GM19463 (cell line): ENCODE measurements around the gene RPS28.
A peak's percentile ranks its signal among the peaks of the same experiment; 100 is the strongest.
"Not testable (repeated sequence)": the region's sequence is repeated elsewhere in the genome, so short reads cannot be mapped to it uniquely, and the experiment has no call there.

Experiments used
- ATAC-seq: cut with Tn5 transposase; IDR thresholded peaks from one replicate; pipeline ENCODE4 v1.9.1; 2021; ENCODE audit warnings: mild to moderate bottlenecking, moderate library complexity; ENCODE audit not compliant: unreplicated experiment

The RPS28 gene

DNA sequence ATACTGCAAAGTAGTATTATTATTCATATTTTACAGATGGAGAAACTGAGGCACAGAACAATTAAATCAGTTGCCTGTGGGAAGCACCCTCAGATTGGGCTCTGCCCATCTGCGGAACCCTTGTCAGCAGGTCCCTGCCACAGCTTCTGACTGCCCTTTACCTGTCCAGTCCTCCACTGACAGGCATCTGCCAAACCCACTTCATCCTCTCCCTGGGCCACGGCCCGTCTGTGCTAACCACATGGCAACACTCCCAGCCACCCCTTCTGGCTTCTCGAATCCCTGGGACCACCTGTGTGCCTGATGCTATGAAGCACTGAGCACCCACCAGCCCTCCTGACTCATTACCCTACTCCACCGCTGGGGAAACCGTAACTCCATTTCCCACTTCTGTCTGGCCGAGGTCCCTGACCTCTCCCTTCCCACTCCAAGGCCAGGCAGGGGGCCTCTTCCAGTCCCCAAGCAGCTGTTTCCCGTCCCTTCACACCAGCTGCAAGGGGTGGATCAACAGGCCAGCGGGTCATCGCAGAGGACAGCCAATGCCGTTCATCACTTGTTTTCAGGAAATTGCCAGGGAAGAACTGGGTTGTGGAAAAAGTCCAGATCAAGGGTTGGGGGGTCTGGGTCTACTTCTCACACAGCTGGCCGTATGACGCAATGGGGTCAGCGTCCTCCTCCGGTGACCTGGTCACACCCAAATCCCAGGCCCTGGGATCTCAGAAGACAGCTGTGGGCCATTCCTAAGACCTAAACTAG is 19.2 kb downstream of the RPS28 start:
- ATAC-seq: no peak

DNA sequence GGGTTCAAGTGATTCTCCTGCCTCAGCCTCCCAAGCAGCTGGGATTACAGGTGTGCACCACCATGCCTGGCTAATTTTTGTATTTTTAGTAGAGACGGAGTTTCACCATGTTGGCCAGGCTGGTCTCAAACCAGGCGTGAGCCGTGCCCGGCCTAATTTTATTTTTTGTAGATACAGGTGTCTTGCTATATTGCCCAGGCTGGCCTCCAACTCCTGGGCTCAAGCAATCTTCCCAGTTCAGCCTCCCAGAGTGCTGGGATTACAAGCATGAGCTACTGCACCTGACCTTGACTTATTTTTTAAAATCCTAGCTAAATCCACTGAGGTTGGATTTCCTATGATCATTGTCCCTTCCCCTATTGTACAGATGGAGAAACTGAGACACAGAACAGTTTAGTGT is 20.2 kb downstream of the RPS28 start:
- not testable (repeated sequence) for ATAC-seq

- ATAC-seq: no peak
Measured at GRCh38 chr19:8342316-8342683, 21.0 kb downstream of the RPS28 start.

DNA sequence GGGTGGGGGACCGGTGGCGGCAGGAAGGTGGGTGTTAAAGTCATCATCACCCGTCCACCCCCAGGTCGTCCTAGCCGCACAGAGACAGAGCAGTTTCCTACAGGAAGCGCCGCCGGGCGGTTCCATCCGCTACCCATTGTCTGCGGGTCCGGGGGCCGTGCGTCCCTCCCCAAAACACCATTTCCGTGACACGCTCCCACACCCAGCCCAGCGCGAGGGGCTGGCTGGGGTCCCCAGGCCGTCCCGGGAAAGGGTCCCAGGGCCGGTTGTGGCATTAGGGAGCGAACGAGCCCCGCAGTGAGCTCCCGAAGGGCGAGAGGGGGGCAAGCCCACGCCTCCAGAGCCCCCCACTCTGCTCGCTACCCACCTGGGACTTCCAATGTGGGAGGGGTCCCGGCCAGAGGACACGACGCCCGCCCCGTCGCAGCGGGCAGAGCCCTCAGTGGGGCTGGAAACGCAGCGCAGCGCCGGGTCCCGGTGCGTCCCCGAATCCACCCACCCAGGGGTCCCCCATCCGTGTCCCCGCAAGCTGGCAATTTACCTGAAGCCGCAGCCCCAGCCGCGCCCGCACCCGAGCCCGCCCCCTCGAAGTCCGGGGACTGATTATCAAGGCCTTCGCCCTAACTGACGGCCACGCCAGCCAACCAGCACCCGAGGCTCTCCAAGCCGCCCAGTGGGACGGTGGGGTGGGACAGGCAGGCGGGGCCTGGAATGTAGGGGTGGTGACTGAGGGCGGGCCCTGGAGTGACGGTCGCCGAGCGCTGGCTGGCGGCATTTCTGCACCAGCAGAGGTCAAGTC is 21.6 kb downstream of the RPS28 start, which contains the start of gene KANK3:
Gene KANK3 (minus strand): TSS at position 579 of the 799 bp plus-strand sequence. CDS start 5,434 bp downstream, outside the sequence.
- peak; percentile 95 for ATAC-seq

DNA sequence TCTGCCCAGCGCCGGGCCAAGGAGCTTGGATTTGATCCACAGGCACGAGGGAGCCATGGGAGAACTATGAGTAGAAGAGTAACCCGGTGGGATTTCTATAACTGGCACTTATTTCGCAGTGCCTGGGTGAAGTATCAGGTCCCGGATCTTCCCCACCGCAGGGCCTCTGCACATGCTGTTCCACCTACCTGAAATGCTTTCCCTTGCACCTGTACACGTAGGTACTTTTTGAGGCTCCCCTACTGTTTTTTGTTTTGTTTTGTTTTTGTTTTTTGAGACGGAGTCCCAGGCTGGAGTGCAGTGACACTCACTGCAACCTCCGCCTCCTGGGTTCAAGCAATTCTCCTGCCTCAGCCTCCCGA is 22.2 kb downstream of the RPS28 start:
- ATAC-seq: no peak

DNA sequence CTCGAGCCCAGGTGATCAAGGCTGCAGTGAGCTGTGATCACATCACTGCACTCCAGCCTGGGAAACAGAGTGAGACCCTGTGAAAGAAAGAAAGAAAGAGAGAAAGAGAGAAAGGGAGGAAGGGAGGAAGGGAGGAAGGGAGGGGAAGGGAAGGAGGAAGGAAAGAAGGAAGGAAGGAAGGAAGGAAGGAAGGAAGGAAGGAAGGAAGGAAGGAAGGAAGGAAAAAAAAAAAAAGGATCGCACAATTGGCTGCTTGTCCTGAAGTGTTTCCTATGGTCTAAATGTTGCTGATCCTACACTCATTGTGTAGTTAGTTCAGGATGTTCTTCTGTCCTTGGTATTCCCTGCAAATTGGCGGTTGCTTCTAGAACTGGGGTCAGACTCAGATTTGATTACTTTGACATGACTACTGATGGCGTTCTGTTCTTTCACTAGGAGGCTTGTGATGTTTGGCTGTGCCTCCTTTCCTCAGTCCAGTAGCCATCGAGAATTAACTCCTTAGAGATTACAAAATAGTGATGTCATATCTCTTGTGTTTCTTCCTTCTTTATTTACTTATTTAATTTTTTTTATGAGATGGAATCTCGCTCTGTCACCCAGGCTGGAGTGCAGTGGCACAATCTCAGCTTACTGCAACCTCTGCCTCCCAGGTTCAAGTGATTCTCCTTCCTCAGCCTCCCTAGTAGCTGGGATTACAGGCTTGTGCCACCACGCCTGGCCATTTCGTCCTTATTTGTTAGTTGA is 28.5 kb downstream of the RPS28 start:
- not testable (repeated sequence) for ATAC-seq

DNA sequence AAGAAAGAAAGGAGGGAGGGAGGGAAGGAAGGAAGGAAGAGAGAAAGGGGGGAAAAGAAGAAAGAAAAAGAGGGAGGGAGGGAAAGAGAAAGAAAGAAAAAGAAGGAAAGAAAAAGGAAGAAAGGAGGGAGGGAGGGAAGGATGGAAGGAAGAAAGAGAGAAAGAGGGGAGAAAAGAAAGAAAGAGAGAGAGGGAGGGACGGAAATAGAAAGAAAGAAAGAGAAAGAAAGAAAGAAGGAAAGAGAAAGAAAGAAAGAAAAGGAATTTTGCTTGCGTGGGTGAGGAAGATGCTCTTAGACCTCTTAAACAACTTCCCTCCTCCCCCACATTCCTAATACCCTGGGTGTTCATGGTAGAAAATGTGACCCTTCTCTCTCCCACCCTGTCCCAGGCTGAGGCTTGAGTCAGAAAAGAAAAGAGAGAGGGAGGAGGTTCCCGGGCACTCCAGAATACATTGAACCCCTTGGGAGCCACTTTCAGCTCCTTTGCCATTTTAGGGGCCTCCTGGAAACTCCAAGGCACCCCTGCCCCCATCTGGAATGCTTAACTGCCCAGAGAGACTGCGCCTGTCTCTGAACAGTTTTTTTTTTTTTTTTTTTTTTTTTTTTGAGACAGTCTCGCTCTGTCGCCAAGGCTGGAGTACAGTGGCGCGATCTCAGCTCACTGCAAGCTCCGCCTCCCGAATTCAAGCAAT is 31.0 kb downstream of the RPS28 start:
- ATAC-seq: no peak

GRCh38 chr19:8352845-8353244 is 31.5 kb downstream of the RPS28 start:
- ATAC-seq: not testable (repeated sequence)

GRCh38 chr19:8355631-8356402 is 34.5 kb downstream of the RPS28 start:
- no peak for ATAC-seq

DNA sequence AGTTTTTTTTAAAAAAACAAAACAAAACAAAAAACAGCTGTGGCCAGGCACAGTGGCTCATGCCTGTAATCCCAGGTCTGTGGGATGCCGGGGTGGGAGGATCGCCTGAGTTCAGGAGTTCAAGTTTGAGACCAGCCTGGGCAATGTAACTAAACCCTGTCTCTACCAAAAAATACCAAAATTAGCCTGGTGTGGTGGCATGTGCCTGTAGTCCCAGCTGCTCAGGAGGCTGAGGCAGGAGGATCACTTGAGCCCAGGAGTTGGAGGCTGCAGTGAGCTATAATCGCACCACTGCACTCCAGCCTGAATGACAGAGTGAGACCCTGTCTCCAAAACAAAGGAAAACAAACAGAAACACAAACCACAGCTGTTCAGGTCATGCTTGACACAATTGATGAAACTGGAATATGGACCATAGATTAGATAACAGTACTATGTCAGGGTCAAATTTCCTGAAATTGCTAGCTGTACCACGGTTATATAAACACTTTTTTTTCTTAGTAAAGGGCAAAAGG is 35.8 kb downstream of the RPS28 start:
- no peak for ATAC-seq

GRCh38 chr19:8358948-8359347 is 37.7 kb downstream of the RPS28 start:
- ATAC-seq: no peak

GRCh38 chr19:8360196-8360595 is 38.9 kb downstream of the RPS28 start:
- ATAC-seq: no peak

- ATAC-seq: no peak
Measured at GRCh38 chr19:8361921-8362793, 40.9 kb downstream of the RPS28 start.

- ATAC-seq: no peak
Measured at GRCh38 chr19:8363803-8364771, 42.8 kb downstream of the RPS28 start, which contains the start of gene ANGPTL4. Gene ANGPTL4 (plus strand): TSS chr19:8364155. CDS start chr19:8364322, 167 bp downstream.

DNA sequence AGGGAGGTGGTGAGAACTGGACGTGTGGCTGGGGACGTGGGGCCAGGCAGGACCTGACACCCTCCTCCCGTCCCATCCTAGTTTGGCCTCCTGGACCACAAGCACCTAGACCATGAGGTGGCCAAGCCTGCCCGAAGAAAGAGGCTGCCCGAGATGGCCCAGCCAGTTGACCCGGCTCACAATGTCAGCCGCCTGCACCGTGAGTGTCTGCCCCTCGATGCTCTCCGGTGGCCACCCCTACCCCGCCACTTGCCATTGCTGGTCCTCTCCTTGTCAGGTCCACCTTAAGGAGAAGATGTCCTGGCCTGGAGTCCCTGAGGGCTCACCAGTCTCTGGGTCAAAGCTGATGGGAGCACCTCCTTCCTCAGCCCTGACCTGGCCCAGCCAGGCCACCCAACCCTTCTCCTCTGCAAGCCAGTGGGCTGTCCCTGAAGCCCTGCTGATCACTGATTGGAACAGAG is 44.9 kb downstream of the RPS28 start:
- ATAC-seq: no peak

DNA sequence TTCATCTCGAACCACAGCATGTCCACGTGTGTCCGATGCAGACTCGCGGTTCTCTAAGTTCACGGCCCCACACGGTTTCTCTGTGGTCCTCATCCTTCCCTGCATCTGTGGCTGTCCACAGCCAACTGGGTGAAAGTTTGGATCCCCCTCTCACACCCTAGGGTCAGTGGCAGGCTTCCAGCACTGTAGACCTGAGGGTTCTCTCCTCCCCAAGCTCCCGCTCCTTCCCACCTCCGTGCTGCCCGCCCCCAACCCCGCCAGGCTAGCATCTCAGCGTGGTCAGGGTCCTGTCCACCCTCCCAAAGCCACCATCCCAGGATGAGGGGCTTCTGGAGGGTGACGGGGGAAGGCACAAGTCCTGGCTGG is 45.6 kb downstream of the RPS28 start:
- ATAC-seq: no peak

- ATAC-seq: no peak
Measured at GRCh38 chr19:8367327-8368001, 46.2 kb downstream of the RPS28 start.
